ENCODE results near the gene GHRH. TPM values are rescaled to one million over a fixed set of nuclear protein-coding genes. Genes with fewer than 3 reads are reported as not detected.

Gene GHRH
- total and polyA plus RNA-seq, 8 donors: not detected

DNA sequence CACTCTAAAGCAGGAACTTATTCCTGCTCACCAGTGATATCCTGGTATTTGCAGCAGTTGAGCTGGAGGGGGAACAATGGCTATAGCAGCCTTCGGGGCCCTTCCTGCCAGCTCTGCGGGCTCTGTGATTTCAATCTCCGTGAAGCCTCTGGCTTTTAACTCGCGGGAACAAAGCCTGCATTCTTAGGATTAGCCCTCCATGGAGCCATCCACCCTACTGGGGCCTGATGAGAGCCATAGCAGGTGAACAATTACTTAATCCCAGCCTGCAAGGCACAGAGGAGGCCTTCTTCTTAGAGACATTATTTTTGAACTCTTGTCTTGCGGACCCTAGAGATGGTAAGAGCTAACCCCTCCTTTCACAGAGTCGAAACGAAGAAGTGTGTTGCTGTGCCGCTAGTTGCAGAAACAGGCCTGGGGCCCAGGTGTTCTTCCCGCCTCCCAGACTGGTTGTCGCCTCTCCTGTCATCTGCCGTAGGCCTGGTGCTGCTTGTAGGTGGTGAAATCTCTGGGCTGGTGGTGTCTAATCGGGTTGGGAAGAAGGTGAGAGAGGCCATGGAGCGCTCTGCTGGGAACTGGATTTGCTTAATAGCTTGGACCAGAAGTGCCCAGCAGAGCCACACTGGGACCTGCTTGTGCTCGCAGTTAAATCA, 9.7 kb downstream of the GHRH start:
- WGBS, 5 donors: 69 to 74% (median 72%) methylated on average over 15 of the region's 15 CpGs
- Histone ChIP-seq H3K4me1 (no peaks in the 10 kb centered on the region), H3K9me3 (peaks cover 0 to 10% (median 6%) of the 10 kb centered on the region in 4 donors), H3K36me3 (no peaks in the 10 kb centered on the region), H3K27me3 (no peaks in the 10 kb centered on the region), H3K4me3 (no peak overlapping the region), H3K27ac (no peak overlapping the region)
- TF ChIP-seq EP300 (IDR thresholded peaks at IDR 0.05): no peak
- TF ChIP-seq, protein P1, sequence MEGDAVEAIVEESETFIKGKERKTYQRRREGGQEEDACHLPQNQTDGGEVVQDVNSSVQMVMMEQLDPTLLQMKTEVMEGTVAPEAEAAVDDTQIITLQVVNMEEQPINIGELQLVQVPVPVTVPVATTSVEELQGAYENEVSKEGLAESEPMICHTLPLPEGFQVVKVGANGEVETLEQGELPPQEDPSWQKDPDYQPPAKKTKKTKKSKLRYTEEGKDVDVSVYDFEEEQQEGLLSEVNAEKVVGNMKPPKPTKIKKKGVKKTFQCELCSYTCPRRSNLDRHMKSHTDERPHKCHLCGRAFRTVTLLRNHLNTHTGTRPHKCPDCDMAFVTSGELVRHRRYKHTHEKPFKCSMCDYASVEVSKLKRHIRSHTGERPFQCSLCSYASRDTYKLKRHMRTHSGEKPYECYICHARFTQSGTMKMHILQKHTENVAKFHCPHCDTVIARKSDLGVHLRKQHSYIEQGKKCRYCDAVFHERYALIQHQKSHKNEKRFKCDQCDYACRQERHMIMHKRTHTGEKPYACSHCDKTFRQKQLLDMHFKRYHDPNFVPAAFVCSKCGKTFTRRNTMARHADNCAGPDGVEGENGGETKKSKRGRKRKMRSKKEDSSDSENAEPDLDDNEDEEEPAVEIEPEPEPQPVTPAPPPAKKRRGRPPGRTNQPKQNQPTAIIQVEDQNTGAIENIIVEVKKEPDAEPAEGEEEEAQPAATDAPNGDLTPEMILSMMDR (IDR thresholded peaks at IDR 0.05): no peak
- DNase-seq: peak in 1 of 2 donors; percentile 27
- intact Hi-C loops (cut with DNase I; ENCODE audit: low total_unique reads): no loop called here

DNA sequence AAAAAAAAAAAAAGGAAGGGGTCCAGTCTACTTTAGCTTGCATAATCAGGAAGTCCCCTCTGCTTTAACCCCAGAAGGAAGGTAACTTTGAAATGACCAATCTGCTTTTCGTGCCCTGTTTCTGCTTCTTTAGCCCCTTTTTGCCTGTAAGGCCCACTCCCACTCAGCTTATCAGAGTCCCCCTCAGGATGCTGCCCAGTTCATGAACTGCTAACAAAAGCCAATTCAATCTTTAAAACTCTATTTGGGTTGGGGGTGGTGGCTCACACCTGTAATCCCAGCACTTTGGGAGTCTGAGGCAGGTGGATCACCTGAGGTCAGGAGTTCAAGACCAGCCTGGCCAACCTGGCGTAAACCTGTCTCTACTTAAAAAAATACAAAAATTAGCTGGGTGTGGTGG, 12.3 kb downstream of the GHRH start:
- Histone ChIP-seq H3K36me3 (peaks cover 0 to 12% (median 2%) of the 10 kb centered on the region in 4 donors), H3K9me3 (peaks cover 0 to 6% (median 2%) of the 10 kb centered on the region in 4 donors), H3K4me1 (peaks cover 0 to under 1% (median 0%) of the 10 kb centered on the region in 4 donors), H3K27ac (no peak overlapping the region), H3K4me3 (no peak overlapping the region), H3K27me3 (no peaks in the 10 kb centered on the region)
- WGBS, 5 donors: 82 to 98% (median 94%) methylated on average over 2 of the region's 2 CpGs
- no peak for DNase-seq
- TF ChIP-seq POLR2A (IDR thresholded peaks at IDR 0.05) (no peak), EP300 (IDR thresholded peaks at IDR 0.05) (no peak), POLR2AphosphoS5 (IDR thresholded peaks at IDR 0.05) (no peak)
- TF ChIP-seq, protein P1 (IDR thresholded peaks at IDR 0.05): no peak
- intact Hi-C loops (cut with DNase I; ENCODE audit: low total_unique reads): no loop called here

DNA sequence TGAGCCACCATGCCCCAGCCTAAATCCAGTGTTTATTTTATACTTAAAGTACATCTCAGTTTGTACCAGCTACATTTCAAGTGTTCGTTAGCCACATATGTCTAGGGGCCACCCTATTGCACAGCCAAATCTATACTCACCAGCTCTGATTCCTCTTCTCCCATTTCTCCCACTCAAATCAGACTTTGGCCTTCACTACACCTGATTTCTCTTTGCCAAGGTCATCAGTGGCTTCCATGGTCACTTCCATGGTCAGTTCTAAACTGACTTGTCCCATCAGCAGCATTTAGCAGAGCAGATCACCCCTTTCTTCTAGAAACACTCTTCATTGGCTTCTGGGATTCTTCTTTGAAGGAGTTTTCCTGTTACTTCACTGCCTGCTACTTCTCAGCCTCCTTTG, 14.1 kb downstream of the GHRH start:
- WGBS, 5 donors: 56 to 80% (median 70%) methylated on average over 1 of the region's 1 CpG
- Histone ChIP-seq H3K36me3 (peaks cover 8 to 29% (median 20%) of the 10 kb centered on the region in 4 donors), H3K27me3 (no peaks in the 10 kb centered on the region), H3K4me3 (no peak overlapping the region), H3K27ac (no peak overlapping the region), H3K9me3 (no peaks in the 10 kb centered on the region), H3K4me1 (peaks cover 0 to 14% (median 5%) of the 10 kb centered on the region in 4 donors)
- intact Hi-C loops (cut with DNase I; ENCODE audit: low total_unique reads): no loop called here
- DNase-seq: no peak
- TF ChIP-seq POLR2A (IDR thresholded peaks at IDR 0.05) (no peak), EP300 (IDR thresholded peaks at IDR 0.05) (no peak), POLR2AphosphoS5 (IDR thresholded peaks at IDR 0.05) (no peak)
- TF ChIP-seq, protein P1 (IDR thresholded peaks at IDR 0.05): no peak

DNA sequence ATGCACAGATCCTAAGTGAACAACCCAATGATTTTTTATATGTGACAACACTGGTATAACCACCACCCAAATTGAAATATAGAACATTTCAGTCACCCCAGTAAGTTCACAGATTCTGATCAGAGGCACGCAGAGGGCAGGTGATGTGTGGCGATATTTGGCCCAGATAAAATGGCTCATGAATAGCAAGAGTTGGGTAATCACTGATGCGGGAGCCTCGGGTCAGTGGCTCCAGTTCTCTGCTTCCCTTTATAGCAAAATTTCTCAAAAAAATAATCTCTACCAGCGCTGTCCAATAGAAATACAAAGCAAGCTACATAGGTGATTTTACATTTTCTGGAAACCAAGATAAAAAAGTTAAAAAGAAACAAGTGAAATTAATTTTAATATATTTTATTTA, 14.9 kb downstream of the GHRH start:
- intact Hi-C loops (cut with DNase I; ENCODE audit: low total_unique reads): no loop called here
- no peak overlapping the region for H3K4me3 ChIP-seq
- no peaks in the 10 kb centered on the region for H3K9me3 ChIP-seq
- peaks cover 15 to 38% (median 28%) of the 10 kb centered on the region in 4 donors for H3K36me3 ChIP-seq
- no peaks in the 10 kb centered on the region for H3K27me3 ChIP-seq
- TF ChIP-seq, protein P1 (IDR thresholded peaks at IDR 0.05): no peak
- TF ChIP-seq POLR2AphosphoS5 (IDR thresholded peaks at IDR 0.05): no peak
- no peak for TF ChIP-seq POLR2A (IDR thresholded peaks at IDR 0.05)
- TF ChIP-seq EP300 (IDR thresholded peaks at IDR 0.05): no peak
- H3K27ac ChIP-seq: no peak overlapping the region
- H3K4me1 ChIP-seq: peaks cover 0 to 19% (median 5%) of the 10 kb centered on the region in 4 donors
- 92 to 97% (median 96%) methylated on average over 5 of the region's 5 CpGs for WGBS, 5 donors
- DNase-seq: no peak

Data from stomach (tissue), 9 donors.